ENCODE data around the gene SEBOX.
A peak's percentile ranks its signal among the peaks of the same experiment; 100 is the strongest.

Gene SEBOX

GRCh38 chr17:28368306-28368831 lies 3.4 kb upstream of the SEBOX start:
- H3K27ac ChIP-seq, result no peak overlapping the region
- TF ChIP-seq CTCF (IDR thresholded peaks at IDR 0.05) (no peak), ZFX (IDR thresholded peaks at IDR 0.05; ENCODE audit: borderline replicate concordance) (no peak)

- no peak for TF ChIP-seq CTCF (IDR thresholded peaks at IDR 0.05)
- no peak for TF ChIP-seq ZFX (IDR thresholded peaks at IDR 0.05; ENCODE audit: borderline replicate concordance)
- H3K27ac ChIP-seq, result no peak overlapping the region
Measured at GRCh38 chr17:28367641-28368305, 2.8 kb upstream of the SEBOX start.

- H3K27ac ChIP-seq, result no peak overlapping the region
- no peak for TF ChIP-seq ZFX (IDR thresholded peaks at IDR 0.05; ENCODE audit: borderline replicate concordance)
- TF ChIP-seq CTCF (IDR thresholded peaks at IDR 0.05), result no peak
Measured at GRCh38 chr17:28366605-28367004, 1.6 kb upstream of the SEBOX start.

GRCh38 chr17:28365487-28365886 lies 488 bp upstream of the SEBOX start:
- no peak overlapping the region for H3K27ac ChIP-seq

GRCh38 chr17:28363776-28364650 lies 986 bp downstream of the SEBOX start:
- no peak for TF ChIP-seq CTCF (IDR thresholded peaks at IDR 0.05)
- no peak for TF ChIP-seq ZFX (IDR thresholded peaks at IDR 0.05; ENCODE audit: borderline replicate concordance)
- H3K27ac ChIP-seq, result no peak overlapping the region

More at GRCh38 chr17:28365487-28365886, 488 bp upstream of the SEBOX start:
- TF ChIP-seq CTCF (IDR thresholded peaks at IDR 0.05), result no peak
- TF ChIP-seq ZFX (IDR thresholded peaks at IDR 0.05; ENCODE audit: borderline replicate concordance), result no peak

- TF ChIP-seq CTCF (IDR thresholded peaks at IDR 0.05) (no peak), ZFX (IDR thresholded peaks at IDR 0.05; ENCODE audit: borderline replicate concordance) (no peak)
- no peak overlapping the region for H3K27ac ChIP-seq
Measured at GRCh38 chr17:28363186-28363585, 1.8 kb downstream of the SEBOX start.

- TF ChIP-seq CTCF (IDR thresholded peaks at IDR 0.05), result no peak
- TF ChIP-seq ZFX (IDR thresholded peaks at IDR 0.05; ENCODE audit: borderline replicate concordance), result no peak
Measured at GRCh38 chr17:28357901-28358197, 7.2 kb downstream of the SEBOX start.

More at GRCh38 chr17:28357901-28358197, 7.2 kb downstream of the SEBOX start:
- H3K27ac ChIP-seq, result peak overlapping the region; percentile 66
